ENCODE results near the gene PUS10. TPM values are rescaled to one million over a fixed set of nuclear protein-coding genes. Genes with fewer than 3 reads are reported as not detected.
"Not testable (repeated sequence)": the region's sequence is repeated elsewhere in the genome, so short reads cannot be mapped to it uniquely, and the experiment has no call there.

The PUS10 gene
- total RNA-seq, 2 experiments from 2014 or later = 6.0 to 6.5 TPM

DNA sequence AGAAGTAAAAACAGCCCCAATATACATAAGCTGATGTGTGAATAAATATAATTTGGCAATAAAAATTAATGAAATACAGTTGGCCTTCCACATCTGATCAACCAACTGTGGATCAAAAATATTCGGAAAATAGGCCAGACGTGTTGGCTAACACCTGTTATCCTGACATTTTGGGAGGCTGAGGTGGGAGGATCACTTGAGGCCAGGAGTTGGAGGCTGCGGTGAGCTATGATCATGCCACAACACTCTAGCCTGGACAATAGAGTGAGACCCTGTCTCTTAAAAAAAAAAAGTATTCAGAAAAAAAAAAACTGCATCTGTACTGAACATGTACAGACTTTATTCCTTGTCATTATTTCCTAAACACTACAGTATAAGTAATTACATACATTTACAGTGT lies 11.5 kb upstream of the PUS10 start:
- CTCF ChIA-PET = interaction anchor here (0.6 kb wide), 1 partner anchor 31 kb away, joined by 3 read pairs; no protein-coding TSS in a partner anchor
- intact Hi-C loops (cut with micrococcal nuclease) = no loop called here

DNA sequence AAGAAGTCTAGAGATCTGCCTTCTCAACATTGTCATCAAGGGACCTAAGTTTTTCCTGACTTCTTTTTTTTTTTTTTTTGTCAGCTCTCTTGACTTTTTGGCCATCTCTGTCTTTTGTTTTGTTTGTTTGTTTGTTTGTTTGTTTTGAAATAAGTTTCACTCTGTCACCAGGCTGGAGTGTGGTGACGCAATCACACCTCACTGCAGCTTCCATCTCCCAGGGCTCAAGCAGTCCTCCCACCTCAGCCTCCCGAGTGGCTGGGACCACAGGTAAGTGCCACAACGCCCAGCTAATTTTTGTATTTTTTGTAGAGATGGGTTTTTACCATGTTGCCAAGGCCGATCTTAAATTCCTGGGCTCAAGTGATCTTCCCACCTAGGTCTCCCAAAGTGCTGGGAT lies 5.6 kb upstream of the PUS10 start:
- Mint-ChIP-seq H3K27ac (no peak overlapping the region), H3K4me3 (no peak overlapping the region), H3K36me3 (ENCODE audit: low read depth) (peaks cover 14% of the 10 kb centered on the region)

More for the DNA sequence above, 11.5 kb upstream of the PUS10 start:
- Mint-ChIP-seq H3K9me3 (no peaks in the 10 kb centered on the region), H3K27ac (no peak overlapping the region), H3K4me1 (ENCODE audit: low read depth) (peaks cover 2% of the 10 kb centered on the region), H3K27me3 (ENCODE audit: low read depth) (no peaks in the 10 kb centered on the region), H3K36me3 (ENCODE audit: low read depth) (peaks cover 10% of the 10 kb centered on the region), H3K4me3 (no peak overlapping the region)
- DNase-seq = no peak

DNA sequence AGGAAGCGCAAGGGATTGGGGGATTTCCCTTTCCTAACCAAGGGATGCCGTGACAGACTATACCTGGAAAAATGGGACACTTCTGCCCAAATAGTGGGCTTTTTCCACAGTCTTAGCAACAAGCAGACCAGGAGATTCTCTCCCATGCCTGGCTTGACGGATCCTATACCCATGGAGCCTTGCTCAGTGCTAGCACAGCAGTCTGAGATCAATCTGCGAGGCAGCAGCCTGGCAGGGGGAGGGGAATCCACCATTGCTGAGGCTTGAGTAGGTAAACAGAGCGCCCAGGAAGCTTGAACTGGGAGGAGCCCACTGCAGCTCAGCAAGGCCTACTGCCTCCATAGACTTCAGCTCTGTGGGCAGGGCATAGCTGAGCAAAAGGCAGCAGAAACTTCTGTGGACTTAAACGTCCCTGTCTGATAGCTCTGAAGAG lies 3.2 kb upstream of the PUS10 start:
- Mint-ChIP-seq H3K4me1 (ENCODE audit: low read depth) (peaks cover 34% of the 10 kb centered on the region), H3K4me3 (no peak overlapping the region), H3K9me3 (no peaks in the 10 kb centered on the region), H3K27me3 (ENCODE audit: low read depth) (no peaks in the 10 kb centered on the region), H3K36me3 (ENCODE audit: low read depth) (peaks cover 15% of the 10 kb centered on the region), H3K27ac (no peak overlapping the region)
- intact Hi-C loops (cut with micrococcal nuclease) = no loop called here
- CTCF ChIA-PET = no interaction called here
- DNase-seq = no peak

More for the DNA sequence above, 5.6 kb upstream of the PUS10 start:
- Mint-ChIP-seq H3K4me1 (ENCODE audit: low read depth) (peaks cover 30% of the 10 kb centered on the region), H3K9me3 (no peaks in the 10 kb centered on the region), H3K27me3 (ENCODE audit: low read depth) (no peaks in the 10 kb centered on the region)
- intact Hi-C loops (cut with micrococcal nuclease) = no loop called here
- CTCF ChIA-PET = interaction anchor here (0.7 kb wide), 1 partner anchor 224 kb away, joined by 3 read pairs; no protein-coding TSS in a partner anchor
- no peak for DNase-seq

- no peak for DNase-seq
- H3K9me3 Mint-ChIP-seq = no peaks in the 10 kb centered on the region
- CTCF ChIA-PET = no interaction called here
- peaks cover 15% of the 10 kb centered on the region for H3K36me3 Mint-ChIP-seq (ENCODE audit: low read depth)
- peaks cover 41% of the 10 kb centered on the region for H3K4me1 Mint-ChIP-seq (ENCODE audit: low read depth)
- intact Hi-C loops (cut with micrococcal nuclease) = loop anchor here (5.0 to 10.0 kb wide), 4 partner anchors 409 to 834 kb away; partner anchors contain the start of genes BCL11A and FAM161A
- H3K27me3 Mint-ChIP-seq (ENCODE audit: low read depth) = no peaks in the 10 kb centered on the region
- H3K27ac Mint-ChIP-seq = no peak overlapping the region
- peak overlapping the region; percentile 98 for H3K4me3 Mint-ChIP-seq
Observed at GRCh38 chr2:61018798-61019197, 743 bp upstream of the PUS10 start.

GRCh38 chr2:61018318-61018755 lies 282 bp upstream of the PUS10 start:
- Mint-ChIP-seq H3K27ac (peak overlapping the region; percentile 95), H3K36me3 (ENCODE audit: low read depth) (peaks cover 15% of the 10 kb centered on the region), H3K27me3 (ENCODE audit: low read depth) (no peaks in the 10 kb centered on the region), H3K4me3 (peak overlapping the region; percentile 98), H3K9me3 (no peaks in the 10 kb centered on the region), H3K4me1 (ENCODE audit: low read depth) (peaks cover 40% of the 10 kb centered on the region)
- no peak for DNase-seq
- intact Hi-C loops (cut with micrococcal nuclease) = loop anchor here (5.0 to 10.0 kb wide), 4 partner anchors 409 to 834 kb away; partner anchors contain the start of genes BCL11A and FAM161A
- CTCF ChIA-PET = interaction anchor here (0.9 to 1.6 kb wide), 4 partner anchors 25 to 263 kb away, joined by 3 read pairs; no protein-coding TSS in a partner anchor

DNA sequence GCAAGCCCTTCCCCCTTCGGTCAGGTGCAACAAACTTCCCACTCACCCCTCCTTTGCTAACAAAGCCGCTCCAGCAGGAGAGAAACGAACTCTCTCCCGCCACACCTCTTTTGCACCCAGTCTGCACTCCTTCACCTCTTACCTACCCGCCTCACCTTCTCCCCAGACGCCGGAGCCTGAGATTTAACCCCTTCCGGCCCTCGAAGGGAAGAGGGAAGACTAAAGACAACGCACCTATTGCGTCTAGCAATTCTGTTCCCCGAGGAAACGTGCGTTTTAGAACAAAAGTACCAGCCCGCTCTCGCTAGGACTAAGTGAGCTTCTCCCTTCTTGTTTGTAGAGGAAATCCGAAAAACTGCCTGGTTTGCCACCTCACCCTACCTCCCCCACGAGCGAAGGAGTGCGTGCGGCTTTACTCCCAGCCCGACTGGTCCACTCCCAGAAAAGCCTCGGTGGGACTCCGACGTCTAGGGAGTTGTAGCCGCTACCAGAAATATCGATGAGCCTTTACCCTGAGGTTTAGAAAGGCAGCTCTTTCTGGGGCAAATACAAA lies 976 bp downstream of the PUS10 start:
- intact Hi-C loops (cut with micrococcal nuclease) = loop anchor here (1.0 to 10.0 kb wide), 15 partner anchors 40 to 835 kb away; partner anchors contain the start of genes BCL11A, FAM161A, PAPOLG and REL
- peak overlapping the region; percentile 98 for H3K4me3 Mint-ChIP-seq
- peaks cover 13% of the 10 kb centered on the region for H3K36me3 Mint-ChIP-seq (ENCODE audit: low read depth)
- no peaks in the 10 kb centered on the region for H3K9me3 Mint-ChIP-seq
- no peaks in the 10 kb centered on the region for H3K27me3 Mint-ChIP-seq (ENCODE audit: low read depth)
- H3K4me1 Mint-ChIP-seq (ENCODE audit: low read depth) = peaks cover 43% of the 10 kb centered on the region
- peak overlapping the region; percentile 95 for H3K27ac Mint-ChIP-seq
- peak; percentile 82 for DNase-seq
- CTCF ChIA-PET = interaction anchor here (0.6 to 2.2 kb wide), 4 partner anchors 18 to 202 kb away, joined by 3 to 7 read pairs (median 3); no protein-coding TSS in a partner anchor

GRCh38 chr2:61016392-61017002 lies 1.6 kb downstream of the PUS10 start:
- Mint-ChIP-seq H3K36me3 (ENCODE audit: low read depth) (peaks cover 9% of the 10 kb centered on the region), H3K27me3 (ENCODE audit: low read depth) (no peaks in the 10 kb centered on the region), H3K9me3 (no peaks in the 10 kb centered on the region), H3K4me3 (peak overlapping the region; percentile 98), H3K27ac (peak overlapping the region; percentile 95), H3K4me1 (ENCODE audit: low read depth) (peaks cover 43% of the 10 kb centered on the region)
- DNase-seq = peak; percentile 71
- intact Hi-C loops (cut with micrococcal nuclease) = loop anchor here (1.0 to 10.0 kb wide), 15 partner anchors 40 to 836 kb away; partner anchors contain the start of genes BCL11A, FAM161A, PAPOLG and REL
- CTCF ChIA-PET = interaction anchor here (1.6 to 2.2 kb wide), 2 partner anchors 17 to 134 kb away, joined by 3 to 7 read pairs; no protein-coding TSS in a partner anchor

DNA sequence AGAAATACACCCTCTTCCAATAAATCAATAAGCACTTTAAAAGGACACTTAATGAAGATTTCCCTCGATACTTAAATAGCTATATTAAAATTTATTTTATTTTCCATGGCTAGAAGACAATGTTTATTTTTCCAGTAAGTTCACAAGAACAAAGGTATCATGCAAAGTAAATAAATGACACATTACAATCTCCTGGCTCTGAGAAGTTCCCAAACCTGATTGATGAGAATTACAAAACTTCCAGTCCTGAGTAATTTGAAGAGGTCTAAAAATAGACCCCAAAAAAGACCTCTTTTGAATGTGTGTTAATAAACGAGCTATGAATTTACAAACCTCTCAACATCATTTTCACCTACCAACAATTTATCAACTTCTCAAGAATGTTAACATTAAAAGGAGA lies 2.1 kb downstream of the PUS10 start:
- intact Hi-C loops (cut with micrococcal nuclease) = loop anchor here (2.0 to 10.0 kb wide), 7 partner anchors 39 to 836 kb away; partner anchors contain the start of genes BCL11A, FAM161A and REL
- H3K27me3 Mint-ChIP-seq (ENCODE audit: low read depth) = no peaks in the 10 kb centered on the region
- no peaks in the 10 kb centered on the region for H3K9me3 Mint-ChIP-seq
- peaks cover 42% of the 10 kb centered on the region for H3K4me1 Mint-ChIP-seq (ENCODE audit: low read depth)
- no peak overlapping the region for H3K27ac Mint-ChIP-seq
- peaks cover 6% of the 10 kb centered on the region for H3K36me3 Mint-ChIP-seq (ENCODE audit: low read depth)
- CTCF ChIA-PET = interaction anchor here (2.2 kb wide), 1 partner anchor 17 kb away, joined by 7 read pairs; no protein-coding TSS in a partner anchor
- no peak for DNase-seq
- H3K4me3 Mint-ChIP-seq = peak overlapping the region; percentile 98

DNA sequence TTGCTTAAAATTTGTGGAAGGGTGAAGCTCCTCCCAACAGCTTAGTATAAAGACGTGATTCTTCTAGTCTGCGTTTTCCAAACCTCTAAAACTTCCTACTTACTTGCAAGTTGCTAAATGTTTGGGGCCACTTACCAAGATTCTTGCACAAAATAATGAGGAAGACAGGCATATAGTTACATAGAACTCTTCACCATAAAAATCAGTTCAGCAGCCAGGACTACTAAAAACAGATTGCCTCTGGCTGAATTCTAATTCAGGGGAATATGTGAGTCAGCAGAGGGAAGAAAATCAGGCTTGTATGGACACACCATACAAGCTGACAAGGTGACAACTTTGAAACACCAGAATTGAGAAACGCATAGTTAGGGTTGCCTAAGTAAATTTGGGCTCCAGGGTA lies 3.3 kb downstream of the PUS10 start:
- intact Hi-C loops (cut with micrococcal nuclease) = loop anchor here (5.0 to 10.0 kb wide), 4 partner anchors 413 to 838 kb away; partner anchors contain the start of genes BCL11A and FAM161A
- no peak for DNase-seq
- Mint-ChIP-seq H3K4me1 (ENCODE audit: low read depth) (peaks cover 38% of the 10 kb centered on the region), H3K9me3 (no peaks in the 10 kb centered on the region), H3K36me3 (ENCODE audit: low read depth) (peaks cover 2% of the 10 kb centered on the region), H3K27me3 (ENCODE audit: low read depth) (no peaks in the 10 kb centered on the region), H3K4me3 (no peak overlapping the region), H3K27ac (no peak overlapping the region)
- CTCF ChIA-PET = interaction anchor here (0.7 kb wide), 1 partner anchor 26 kb away, joined by 3 read pairs; no protein-coding TSS in a partner anchor

- Mint-ChIP-seq H3K4me1 (ENCODE audit: low read depth) (peaks cover 27% of the 10 kb centered on the region), H3K4me3 (no peak overlapping the region), H3K27ac (no peak overlapping the region), H3K9me3 (no peaks in the 10 kb centered on the region), H3K36me3 (ENCODE audit: low read depth) (peaks cover 1% of the 10 kb centered on the region), H3K27me3 (ENCODE audit: low read depth) (no peaks in the 10 kb centered on the region)
- intact Hi-C loops (cut with micrococcal nuclease) = loop anchor here (10.0 kb wide), 1 partner anchor 459 kb away; the partner anchor contains the start of gene BCL11A
- DNase-seq = no peak
- CTCF ChIA-PET = no interaction called here
Observed at GRCh38 chr2:61013382-61013781, 4.7 kb downstream of the PUS10 start.

DNA sequence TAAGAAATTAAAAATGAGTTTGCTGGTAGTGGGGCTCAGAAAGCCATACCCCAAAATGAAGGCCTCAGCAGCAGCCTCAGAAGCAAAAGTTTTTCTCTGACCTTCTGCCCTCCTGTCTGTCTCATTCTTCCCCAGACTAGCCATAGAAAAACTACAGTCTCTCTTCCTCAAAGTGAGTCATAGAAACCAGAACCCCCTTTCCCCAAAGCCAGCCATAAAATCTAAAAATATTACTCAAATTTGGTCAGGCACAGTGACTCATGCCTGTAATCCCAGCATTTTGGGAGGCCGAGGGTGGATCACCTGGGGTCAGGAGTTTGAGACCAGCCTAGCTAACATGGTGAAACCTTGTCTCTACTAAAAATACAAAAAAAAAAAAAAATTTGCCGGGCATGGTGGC lies 5.8 kb downstream of the PUS10 start:
- H3K4me3 Mint-ChIP-seq; CTCF ChIA-PET; H3K9me3 Mint-ChIP-seq; H3K27ac Mint-ChIP-seq; H3K27me3 Mint-ChIP-seq (ENCODE audit: low read depth); H3K36me3 Mint-ChIP-seq (ENCODE audit: low read depth): not testable (repeated sequence)
- intact Hi-C loops (cut with micrococcal nuclease) = loop anchor here (10.0 kb wide), 1 partner anchor 458 kb away; the partner anchor contains the start of gene BCL11A
- peak; percentile 28 for DNase-seq
- peaks cover 23% of the 10 kb centered on the region for H3K4me1 Mint-ChIP-seq (ENCODE audit: low read depth)

- Mint-ChIP-seq H3K4me3 (no peak overlapping the region), H3K36me3 (ENCODE audit: low read depth) (no peaks in the 10 kb centered on the region), H3K27ac (no peak overlapping the region), H3K27me3 (ENCODE audit: low read depth) (no peaks in the 10 kb centered on the region), H3K4me1 (ENCODE audit: low read depth) (peaks cover 23% of the 10 kb centered on the region), H3K9me3 (no peaks in the 10 kb centered on the region)
- CTCF ChIA-PET = no interaction called here
- intact Hi-C loops (cut with micrococcal nuclease) = loop anchor here (10.0 kb wide), 1 partner anchor 457 kb away; the partner anchor contains the start of gene BCL11A
- DNase-seq = no peak
Observed at GRCh38 chr2:61011678-61012077, 6.4 kb downstream of the PUS10 start.

All from activated naive CD4-positive, alpha-beta T cell treated with anti-CD3 and anti-CD28 coated beads for 36 hours (primary cell).